H1 (cell line): ENCODE results near the gene SPAM1. TPM values are rescaled to one million over a fixed set of nuclear protein-coding genes. Genes with fewer than 3 reads are reported as not detected.

Experiments
- CHD7 ChIP-seq: fragments of 300-600 bp; sonication (generic); IDR thresholded peaks from 2 replicates; pipeline ENCODE4 v1.7.1; 2012; ENCODE audit warnings: low read length, moderate library complexity, mild to moderate bottlenecking, inconsistent platforms; ENCODE audit not compliant: insufficient replicate concordance
- HDAC2 ChIP-seq, 2 experiments: fragments of 300-600 bp in 1 of 2; sonication (generic) in 1 of 2; IDR thresholded peaks; 2 replicates each; pipeline ENCODE4 v1.6.1; 2011 to 2012; ENCODE audit warnings: low read depth in 2 of 2, low read length in 2 of 2, mild to moderate bottlenecking in 2 of 2, moderate library complexity in 2 of 2, borderline replicate concordance in 1 of 2, inconsistent platforms in 1 of 2
- POU5F1 ChIP-seq: IDR thresholded peaks from 2 replicates; pipeline ENCODE4 v1.6.1; 2011; ENCODE audit warnings: low read depth, mild to moderate bottlenecking, low read length, moderate library complexity
- SP1 ChIP-seq: IDR thresholded peaks from 2 replicates; pipeline ENCODE4 v1.6.1; 2011; ENCODE audit warnings: low read depth, low read length
- SUZ12 ChIP-seq: fragments of 200-600 bp; sonication (generic); IDR thresholded peaks from 2 replicates; pipeline ENCODE4 v1.6.1; 2012; ENCODE audit warnings: mild to moderate bottlenecking, inconsistent platforms, low read length, moderate library complexity, mixed read lengths
- polyA plus RNA-seq, 7 experiments: library from polyadenylated mRNA; depleted of rRNA in 3 of 7; stranded (reverse) in 5 of 7; unstranded in 2 of 7; fragments of >200 nt in 5 of 7; fragments of 200-250 nt in 2 of 7; gene quantifications; 1 replicate in 5 of 7; 2 replicates in 1 of 7; 4 replicates in 1 of 7; pipeline versions ENCODE4 v1.2.1 to v1.2.3, GENCODE V29; 2011 to 2013; ENCODE audit warnings: missing spikeins in 2 of 7, mixed read lengths in 2 of 7
- total RNA-seq: library from RNA; stranded (reverse); fragmentation: NEBNext Ultra II Directional; extraction: Animal tissue kit (Norgen Biotek cat#: 25700); gene quantifications from 2 replicates; pipeline ENCODE4 v1.2.1, GENCODE V29; 2021

The SPAM1 gene
- total and polyA plus RNA-seq, 2 of the 8 experiments (the other 6 are each of a cell fraction or from before 2014, with no cell fraction given), result not detected

- no peak for TF ChIP-seq CHD7
- no peak for TF ChIP-seq SP1
- TF ChIP-seq HDAC2 (IDR thresholded peaks at IDR 0.05; ENCODE audit: borderline replicate concordance in 1 of 2, low read depth in 2 of 2, low read length in 2 of 2), result no peak
- no peak for TF ChIP-seq SUZ12
- TF ChIP-seq POU5F1, result no peak
Observed at GRCh38 chr7:124009321-124009720, 84.3 kb downstream of the SPAM1 start (continued).
